SH-SY5Y (cell line): ENCODE results near the gene SLC6A18.

ENCODE experiments used
- GATA2 ChIP-seq: IDR thresholded peaks from 2 replicates; pipeline ENCODE4 v1.6.1; 2011; ENCODE audit warnings: mild to moderate bottlenecking, low read depth, low read length
- GATA3 ChIP-seq: IDR thresholded peaks from 2 replicates; pipeline ENCODE4 v1.6.1; 2011; ENCODE audit warnings: low read depth, mild to moderate bottlenecking, low read length, moderate library complexity

DNA sequence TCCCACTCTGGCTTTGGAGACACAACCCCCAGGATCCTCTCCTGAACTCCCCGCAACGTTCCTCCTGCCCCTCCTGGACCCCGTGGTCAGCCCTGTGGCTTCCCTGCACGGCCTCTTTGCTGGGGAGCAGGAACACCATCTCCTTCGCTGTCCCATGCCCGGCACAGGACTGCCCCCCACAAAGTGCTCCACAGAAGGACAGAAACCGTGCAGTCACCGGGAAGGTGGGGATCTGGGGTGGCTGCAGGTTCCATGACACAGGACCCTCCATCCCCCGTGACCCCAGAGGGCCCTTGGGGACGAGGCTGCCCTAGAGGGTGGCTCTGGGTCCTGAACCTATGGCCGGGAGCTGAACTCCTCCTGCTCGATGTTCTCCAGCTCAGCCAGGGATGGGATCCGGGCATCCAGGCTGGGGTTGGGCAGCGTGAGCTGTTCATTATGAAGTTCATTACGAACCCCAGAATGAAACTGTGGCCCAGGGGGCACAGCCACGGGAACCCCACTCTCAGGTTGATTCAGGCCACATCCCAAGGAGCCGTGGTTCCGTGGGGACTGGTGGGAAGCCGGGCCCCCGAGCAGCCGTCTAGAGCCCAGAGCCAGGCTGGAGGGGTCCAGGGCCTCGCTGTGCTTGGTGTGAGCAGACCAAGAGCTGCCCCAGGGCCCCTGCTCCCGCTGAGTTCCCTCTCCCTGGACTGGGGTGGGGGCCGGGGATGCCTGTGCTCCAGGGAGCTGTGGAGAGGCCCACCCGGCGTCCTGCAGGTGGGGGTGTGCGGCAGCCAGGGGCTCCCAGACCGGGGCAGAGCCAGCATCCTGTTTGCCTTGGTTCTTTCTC is 24.5 kb upstream of the SLC6A18 start:
- TF ChIP-seq GATA2 (no peak), GATA3 (no peak)
